Measurements from ENCODE around the gene SLC44A3.

- TF ChIP-seq EZH2 (IDR thresholded peaks at IDR 0.05) (no peak), POLR2AphosphoS5 (IDR thresholded peaks at IDR 0.05; ENCODE audit: borderline replicate concordance, low read depth, low read length) (no peak), FOXP2 (optimal IDR thresholded peaks at IDR 0.05; ENCODE audit: control extremely low read depth, extremely low read length, insufficient read depth) (no peak)
These were observed 21.0 kb upstream of the SLC44A3 start for GRCh38 chr1:94799206-94799605.

All from SK-N-MC (cell line).